22Rv1 (cell line): Measurements from ENCODE around the gene XXYLT1.

Experiments
- H3K27ac ChIP-seq: fragments of 450-650 bp; 2 replicates; pipeline ENCODE4 v1.5.1; 2017
- CTCF ChIP-seq: fragments of 450-650 bp; IDR thresholded peaks from 2 replicates; pipeline ENCODE4 v1.5.1; 2017; ENCODE audit warnings: mild to moderate bottlenecking
- ZFX ChIP-seq: fragments of 450-650 bp; IDR thresholded peaks from 2 replicates; pipeline ENCODE4 v1.6.1; 2017; ENCODE audit warnings: antibody characterized with exemption, borderline replicate concordance

XXYLT1 gene

GRCh38 chr3:195101927-195102608 lies 168.9 kb downstream of the XXYLT1 start:
- H3K27ac ChIP-seq: peak overlapping the region; percentile 54
- no peak for TF ChIP-seq ZFX
- TF ChIP-seq CTCF: no peak

GRCh38 chr3:195101001-195101583 lies 169.9 kb downstream of the XXYLT1 start:
- no peak overlapping the region for H3K27ac ChIP-seq
- no peak for TF ChIP-seq CTCF
- TF ChIP-seq ZFX: no peak

- no peak overlapping the region for H3K27ac ChIP-seq
- TF ChIP-seq ZFX (no peak), CTCF (no peak)
These were observed 170.8 kb downstream of the XXYLT1 start for GRCh38 chr3:195099951-195100785.

- no peak for TF ChIP-seq ZFX
- no peak for TF ChIP-seq CTCF
- H3K27ac ChIP-seq: no peak overlapping the region
These were observed 172.0 kb downstream of the XXYLT1 start for GRCh38 chr3:195098741-195099525.

GRCh38 chr3:195097331-195098255 lies 173.4 kb downstream of the XXYLT1 start:
- TF ChIP-seq ZFX (no peak), CTCF (no peak)
- peak overlapping the region; percentile 66 for H3K27ac ChIP-seq
